ENCODE data around the gene DGLUCY.
"Not testable (repeated sequence)": the region's sequence is repeated elsewhere in the genome, so short reads cannot be mapped to it uniquely, and the experiment has no call there.

DGLUCY gene

GRCh38 chr14:91216731-91217226 is 102.9 kb downstream of the DGLUCY start:
- no peak for DNase-seq

GRCh38 chr14:91218014-91218413 is 104.1 kb downstream of the DGLUCY start:
- no peak for DNase-seq

DNA sequence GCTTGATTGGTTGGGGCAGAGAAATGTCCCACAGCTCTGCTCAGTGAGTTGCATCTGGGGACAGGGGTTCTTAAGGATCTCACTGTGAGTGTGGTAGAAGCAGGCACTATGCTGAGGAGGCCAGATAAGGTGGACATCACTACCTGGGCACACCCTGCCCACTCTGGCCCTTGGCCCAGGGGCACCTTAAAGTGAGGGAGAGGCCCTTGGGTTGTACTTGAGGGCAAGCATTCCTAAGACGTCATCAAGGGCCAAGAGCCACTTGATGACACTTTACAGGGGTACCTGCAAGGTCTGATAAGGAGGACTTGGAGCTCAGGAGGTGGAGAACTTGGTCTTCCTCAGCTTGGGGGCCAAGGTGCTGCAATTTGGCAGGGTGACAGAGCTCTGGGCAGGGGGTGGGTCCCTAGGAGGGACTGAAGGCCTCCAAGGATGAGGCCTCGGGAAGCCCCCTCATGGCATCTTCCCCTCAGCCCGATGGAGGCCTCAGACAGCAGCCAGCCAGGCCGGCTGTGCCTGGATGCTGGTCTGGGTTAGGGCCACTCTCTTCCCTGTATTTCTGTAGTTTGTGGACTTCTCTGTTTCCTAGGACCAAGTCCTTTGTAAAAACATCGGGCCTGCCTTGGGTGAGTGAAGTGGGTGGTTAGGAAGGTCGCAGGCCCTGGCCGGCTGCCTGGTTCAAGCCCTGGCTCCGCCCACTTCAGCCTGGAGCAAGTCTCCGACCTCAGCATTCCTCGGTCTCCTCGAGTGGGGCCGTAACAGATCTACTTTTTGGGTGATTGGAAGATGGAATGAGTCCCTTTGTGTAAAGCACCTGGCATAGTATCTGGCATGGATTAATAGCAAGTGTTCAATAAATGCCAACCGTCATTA is 105.9 kb downstream of the DGLUCY start:
- no peak for DNase-seq

DNA sequence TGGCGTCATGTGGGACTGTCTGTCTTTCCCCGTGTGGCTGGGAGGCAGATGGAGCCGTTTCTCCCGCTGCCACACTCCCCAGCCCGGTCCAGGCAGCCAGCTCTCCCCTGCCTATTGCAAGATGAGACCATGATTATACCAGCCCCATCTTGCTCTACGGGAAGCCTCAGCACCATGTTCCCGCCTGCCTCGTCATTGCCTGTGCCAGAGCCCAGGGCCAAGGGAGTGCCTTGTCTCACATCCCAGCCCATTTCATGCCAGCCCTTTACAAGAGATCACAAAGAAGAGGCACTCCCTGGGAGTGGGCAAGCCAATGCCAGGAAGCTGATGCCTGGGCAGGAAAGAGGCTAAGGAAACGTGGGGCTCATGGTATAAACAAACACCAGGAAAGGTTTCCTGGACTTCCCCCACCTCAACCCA is 106.7 kb downstream of the DGLUCY start:
- DNase-seq: no peak

GRCh38 chr14:91221270-91221669 is 107.4 kb downstream of the DGLUCY start:
- DNase-seq: no peak

- DNase-seq: no peak
Measured at GRCh38 chr14:91223028-91223783, 109.3 kb downstream of the DGLUCY start.

- DNase-seq: no peak
Measured at GRCh38 chr14:91225025-91225424, 111.2 kb downstream of the DGLUCY start.

- DNase-seq: not testable (repeated sequence)
Measured at GRCh38 chr14:91226360-91226759, 112.5 kb downstream of the DGLUCY start.

GRCh38 chr14:91227183-91227628 is 113.3 kb downstream of the DGLUCY start:
- DNase-seq: no peak

- DNase-seq: peak; percentile 81
Measured at GRCh38 chr14:91228112-91229004, 114.5 kb downstream of the DGLUCY start.

DNA sequence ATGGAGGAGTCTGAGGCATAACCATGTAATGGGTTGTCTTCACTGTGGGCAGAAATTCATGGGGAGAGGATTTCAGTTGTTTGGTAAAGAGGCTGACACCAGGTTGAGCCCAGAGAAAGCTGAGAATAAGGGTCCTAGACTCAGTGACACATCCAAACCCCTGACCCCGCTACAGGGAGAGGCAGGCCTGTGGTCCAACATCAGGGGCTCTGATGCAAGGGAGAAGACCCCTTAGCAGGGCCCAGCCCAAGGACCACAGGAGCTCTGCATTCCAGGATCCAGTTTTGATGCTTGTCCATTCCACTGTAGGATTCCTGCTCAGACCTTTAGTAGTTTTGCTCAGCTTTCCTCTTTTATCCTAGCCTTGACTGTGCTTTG is 115.1 kb downstream of the DGLUCY start:
- no peak for DNase-seq

DNA sequence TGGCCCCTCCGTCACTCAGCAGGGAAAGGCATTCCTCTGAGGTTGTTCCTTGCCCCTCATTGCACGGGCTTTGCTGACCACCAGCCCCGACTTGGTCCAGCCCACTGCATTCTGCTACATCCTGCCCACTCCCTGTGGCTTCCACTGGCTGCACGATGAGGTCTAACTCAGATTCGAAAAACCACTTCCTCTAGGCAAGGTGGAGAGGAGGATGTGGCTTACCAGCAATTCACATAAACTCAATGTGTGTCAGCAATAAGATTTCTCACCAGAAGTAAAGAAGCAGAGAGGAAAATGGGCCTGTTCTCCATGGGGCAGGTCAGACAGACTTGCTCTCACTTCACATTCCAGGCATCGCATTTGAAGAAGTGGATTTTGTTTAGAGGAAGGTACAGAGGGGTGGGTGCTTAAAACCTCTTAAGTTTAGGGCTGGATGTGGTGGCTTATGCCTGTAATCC is 115.9 kb downstream of the DGLUCY start:
- peak; percentile 68 for DNase-seq

DNA sequence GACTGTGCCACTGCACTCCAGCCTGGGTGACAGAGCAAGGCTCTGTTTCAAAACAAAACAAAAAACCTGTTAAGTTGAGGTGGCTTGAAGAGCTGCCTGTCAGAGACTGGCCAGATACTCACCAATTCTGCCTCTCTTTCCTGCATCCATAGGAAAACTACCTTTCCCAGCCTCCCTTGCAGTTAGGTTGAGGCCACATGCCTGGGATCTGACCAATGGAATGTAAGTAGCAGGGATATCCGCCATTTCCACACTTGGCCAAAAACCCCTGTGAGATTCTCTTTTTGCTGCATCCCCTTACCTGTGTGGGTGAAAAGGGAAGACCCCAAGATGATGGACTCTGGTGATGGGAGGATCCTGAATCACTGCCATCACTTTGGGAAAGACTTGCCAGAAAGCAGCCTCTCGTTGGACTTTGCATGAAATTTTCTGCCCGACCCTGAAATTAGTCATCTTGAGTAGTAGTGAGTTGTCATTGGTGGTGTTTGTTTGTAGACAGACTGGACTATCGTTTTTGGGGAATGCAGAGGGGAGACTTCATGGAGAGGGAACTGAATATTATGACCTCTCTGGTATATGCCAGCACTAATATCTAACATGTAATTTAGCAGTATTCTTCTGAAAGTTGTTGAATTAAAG is 116.6 kb downstream of the DGLUCY start:
- no peak for DNase-seq

DNA sequence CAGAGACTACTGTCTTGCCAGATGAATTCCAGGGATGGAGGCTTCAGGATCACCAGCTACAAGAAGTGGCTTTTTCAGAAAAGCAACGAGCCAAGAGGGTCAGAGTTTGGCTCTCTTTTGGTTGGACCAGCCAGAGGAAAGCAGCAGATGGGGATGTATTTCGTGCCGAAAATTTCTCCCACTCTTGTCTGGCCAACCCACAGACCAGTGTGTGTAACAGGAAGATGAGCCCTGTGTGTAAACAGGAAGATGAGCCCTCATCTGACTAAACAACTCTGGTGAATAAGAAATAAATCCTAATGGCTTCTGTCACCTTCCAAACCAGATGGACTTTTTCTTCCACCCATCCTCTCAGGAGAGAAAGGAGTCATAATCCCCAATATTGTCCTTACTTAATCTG is 117.6 kb downstream of the DGLUCY start:
- no peak for DNase-seq

GRCh38 chr14:91232052-91232451 is 118.2 kb downstream of the DGLUCY start:
- no peak for DNase-seq

DNA sequence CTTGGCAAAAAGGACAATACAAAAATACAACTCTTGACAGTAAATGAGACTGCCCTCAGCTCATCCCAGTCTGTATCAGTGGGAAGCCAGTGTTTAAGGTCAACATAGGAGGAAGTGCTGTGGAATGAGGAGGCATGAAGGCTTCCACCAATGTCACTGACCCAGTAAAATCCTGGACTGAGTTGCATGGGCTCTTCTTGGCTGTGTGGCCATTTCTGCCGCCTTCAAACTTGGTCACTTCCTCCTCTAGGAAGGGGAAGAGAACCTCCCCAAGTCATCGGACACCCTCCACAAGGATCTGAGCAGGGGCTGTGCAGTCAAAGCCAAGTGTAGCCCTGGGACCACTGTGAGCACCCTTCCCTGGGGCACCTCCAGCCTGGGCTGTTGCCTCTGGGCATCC is 118.7 kb downstream of the DGLUCY start:
- DNase-seq: no peak

DNA sequence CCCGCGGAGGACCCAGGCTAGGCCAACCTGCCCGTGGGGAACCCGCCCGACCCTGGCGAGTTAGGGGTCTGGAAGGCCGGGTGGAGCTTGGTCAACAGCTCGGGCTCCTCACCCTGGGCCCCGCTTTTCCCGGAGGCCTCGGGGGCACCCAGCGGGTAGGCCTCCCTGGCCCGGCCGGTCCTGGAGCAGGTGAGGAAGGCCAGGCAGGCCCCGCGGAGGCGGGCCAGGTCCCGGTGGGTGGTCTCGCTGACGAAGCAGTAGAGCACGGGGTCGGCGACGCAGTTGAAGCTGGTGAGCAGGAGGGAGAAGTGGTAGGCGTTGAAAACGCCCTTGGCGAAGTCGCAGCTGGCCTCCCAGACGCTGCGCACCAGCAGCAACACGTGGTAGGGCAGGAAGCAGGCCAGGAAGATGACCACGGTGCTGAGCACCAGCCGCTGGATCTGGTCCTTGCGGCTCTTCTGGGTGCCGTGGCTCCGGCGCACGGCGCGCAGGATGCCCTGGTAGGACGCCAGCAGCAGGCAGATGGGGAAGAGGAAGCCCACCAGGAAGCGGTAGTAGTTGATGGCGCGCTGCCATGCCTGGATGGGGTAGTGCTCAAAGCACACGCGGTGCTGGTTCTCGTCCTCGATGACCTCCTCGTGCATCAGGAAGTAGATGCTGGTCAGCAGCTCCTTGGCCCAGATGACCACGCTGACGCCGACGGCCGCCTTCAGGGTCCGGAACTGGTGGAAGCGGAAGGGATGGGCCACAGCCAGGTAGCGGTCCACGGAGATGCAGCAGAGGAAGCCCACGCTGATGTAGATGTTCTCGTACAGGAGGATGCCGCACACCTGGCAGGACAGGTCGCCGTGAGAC is 120.3 kb downstream of the DGLUCY start:
- no peak for DNase-seq

DNA sequence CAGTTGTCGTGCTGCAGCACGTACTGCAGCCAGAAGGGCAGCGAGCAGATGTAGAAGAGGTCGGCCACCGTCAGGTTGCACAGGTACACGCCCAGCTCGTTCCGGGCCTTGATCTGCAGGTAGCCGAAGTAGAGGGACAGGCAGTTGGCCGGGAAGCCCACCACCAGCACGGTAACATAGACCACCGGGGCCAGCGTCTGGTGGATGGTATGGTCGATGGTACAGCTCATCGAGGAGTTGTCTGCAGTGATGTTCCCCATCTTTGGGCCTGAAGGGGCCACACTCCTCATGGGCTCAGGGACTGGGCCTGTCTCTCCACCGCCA is 120.9 kb downstream of the DGLUCY start:
- no peak for DNase-seq

GRCh38 chr14:91235841-91236240 is 122.0 kb downstream of the DGLUCY start:
- DNase-seq: no peak

- no peak for DNase-seq
Measured at GRCh38 chr14:91237219-91237618, 123.3 kb downstream of the DGLUCY start.

DNA sequence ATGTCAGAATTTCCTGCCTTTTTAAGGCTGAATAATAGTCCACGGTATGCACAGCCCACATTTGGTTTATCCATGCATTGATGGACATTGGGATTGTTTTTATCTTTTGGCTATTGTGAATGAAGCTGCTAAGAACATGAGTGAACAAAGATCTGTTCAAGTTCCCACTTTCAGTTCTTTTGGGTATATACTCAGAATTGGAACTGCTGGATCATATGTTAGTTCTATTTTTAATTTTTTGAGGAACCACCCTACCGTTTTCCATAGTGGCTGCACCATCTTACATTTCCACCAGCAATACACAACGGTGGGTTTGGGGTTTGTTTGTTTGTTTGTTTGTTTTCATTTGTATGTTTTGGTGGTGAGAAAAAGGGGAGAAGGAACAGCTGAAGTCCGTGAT is 124.2 kb downstream of the DGLUCY start:
- DNase-seq: no peak

All from activated CD4-positive, CD25-positive, alpha-beta regulatory T cell treated with anti-CD3 and anti-CD28 coated beads, Interleukin-2, amount 50 U/mL, for 72 hours (primary cell).